KMS-11 (cell line): ENCODE results near the gene LPAR5.

Source experiments
- H2AFZ ChIP-seq: fragments of 200-600 bp; sonication (generic); 2 replicates; pipeline ENCODE4 v1.6.1; 2016; ENCODE audit warnings: antibody characterized with exemption, mixed run types, low read depth
- H3K27ac ChIP-seq: fragments of 200-600 bp; sonication (generic); 2 replicates; pipeline ENCODE4 v1.6.1; 2016; ENCODE audit warnings: mild to moderate bottlenecking, mixed run types
- H3K27me3 ChIP-seq: fragments of 200-600 bp; sonication (generic); 2 replicates; pipeline ENCODE4 v1.6.1; 2017; ENCODE audit warnings: mild to moderate bottlenecking, low read depth, mixed run types, moderate library complexity; ENCODE audit not compliant: insufficient read depth
- H3K36me3 ChIP-seq: fragments of 200-600 bp; sonication (generic); 2 replicates; pipeline ENCODE4 v1.6.1; 2017; ENCODE audit warnings: mild to moderate bottlenecking, mixed run types; ENCODE audit not compliant: insufficient read depth
- H3K4me1 ChIP-seq: fragments of 200-600 bp; sonication (generic); 2 replicates; pipeline ENCODE4 v1.6.1; 2016; ENCODE audit warnings: mild to moderate bottlenecking, low read depth, mixed run types; ENCODE audit not compliant: poor library complexity, severe bottlenecking
- H3K4me2 ChIP-seq: fragments of 200-600 bp; sonication (generic); 2 replicates; pipeline ENCODE4 v1.7.0; 2016; ENCODE audit warnings: mild to moderate bottlenecking, mixed run types
- H3K4me3 ChIP-seq: fragments of 200-600 bp; sonication (generic); IDR thresholded peaks from 2 replicates; pipeline ENCODE4 v1.6.1; 2017; ENCODE audit warnings: low read depth, low read length, mixed read lengths; ENCODE audit not compliant: insufficient read depth
- H3K79me2 ChIP-seq: fragments of 200-600 bp; sonication (generic); 2 replicates; pipeline ENCODE4 v1.6.1; 2016; ENCODE audit warnings: low read depth, mixed run types; ENCODE audit not compliant: insufficient read depth
- H3K9ac ChIP-seq: fragments of 200-600 bp; sonication (generic); 2 replicates; pipeline ENCODE4 v1.6.1; 2016; ENCODE audit warnings: mild to moderate bottlenecking, mixed run types
- H4K20me1 ChIP-seq: fragments of 200-600 bp; sonication (generic); 2 replicates; pipeline ENCODE4 v1.6.1; 2016; ENCODE audit warnings: mild to moderate bottlenecking, mixed run types; ENCODE audit not compliant: insufficient read depth
- CTCF ChIP-seq: fragments of 200-600 bp; sonication (generic); conservative IDR thresholded peaks from 2 replicates; pipeline ENCODE4 v1.6.1; 2017; ENCODE audit warnings: low read depth, mild to moderate bottlenecking, antibody characterized with exemption, low read length, moderate library complexity, mixed read lengths

Gene LPAR5

GRCh38 chr12:6612247-6612646 is 23.5 kb downstream of the LPAR5 start:
- H3K27ac ChIP-seq = peak overlapping the region; percentile 35; the same call in 1 of the 2 replicates
- peaks cover 43% of the 10 kb centered on the region for H3K4me1 ChIP-seq
- H4K20me1 ChIP-seq = no peaks in the 10 kb centered on the region
- no peak for TF ChIP-seq CTCF
- no peak overlapping the region for H3K9ac ChIP-seq
- 0 out of 2 replicates have a peak overlapping the region, but pooled peaks have one; percentile 2 for H2AFZ ChIP-seq
- H3K79me2 ChIP-seq = no peaks in the 10 kb centered on the region
- no peak overlapping the region for H3K4me3 ChIP-seq
- no peaks in the 10 kb centered on the region for H3K27me3 ChIP-seq
- no peaks in the 10 kb centered on the region for H3K36me3 ChIP-seq
- peak overlapping the region; percentile 17; the same call in 1 of the 2 replicates for H3K4me2 ChIP-seq

GRCh38 chr12:6608592-6609281 is 27.0 kb downstream of the LPAR5 start:
- H3K4me3 ChIP-seq = no peak overlapping the region
- peak overlapping the region; percentile 31; the same call in 1 of the 2 replicates for H3K4me2 ChIP-seq
- no peaks in the 10 kb centered on the region for H3K36me3 ChIP-seq
- H3K9ac ChIP-seq = no peak overlapping the region
- H4K20me1 ChIP-seq = peaks cover 11% of the 10 kb centered on the region
- H3K4me1 ChIP-seq = peaks cover 51% of the 10 kb centered on the region
- H3K27ac ChIP-seq = no peak overlapping the region
- TF ChIP-seq CTCF = no peak
- peaks cover 26% of the 10 kb centered on the region for H3K79me2 ChIP-seq
- peak overlapping the region; percentile 4; the same call in 1 of the 2 replicates for H2AFZ ChIP-seq
- H3K27me3 ChIP-seq = no peaks in the 10 kb centered on the region

GRCh38 chr12:6607751-6608591 is 27.8 kb downstream of the LPAR5 start:
- Histone ChIP-seq H3K4me1 (peaks cover 53% of the 10 kb centered on the region), H3K36me3 (no peaks in the 10 kb centered on the region), H3K4me3 (no peak overlapping the region), H3K79me2 (peaks cover 32% of the 10 kb centered on the region), H3K27ac (no peak overlapping the region; the same call in 1 of the 2 replicates), H3K4me2 (peak overlapping the region; percentile 31; the same call in 1 of the 2 replicates), H3K27me3 (no peaks in the 10 kb centered on the region), H2AFZ (peak overlapping the region; percentile 4; the same call in 1 of the 2 replicates), H3K9ac (no peak overlapping the region), H4K20me1 (peaks cover 13% of the 10 kb centered on the region)
- no peak for TF ChIP-seq CTCF

GRCh38 chr12:6606331-6607131 is 29.2 kb downstream of the LPAR5 start:
- H3K9ac ChIP-seq = peak overlapping the region; percentile 49; the same call in 1 of the 2 replicates
- H3K36me3 ChIP-seq = peaks cover 2% of the 10 kb centered on the region; the same call in 1 of the 2 replicates
- H3K4me3 ChIP-seq = peak overlapping the region; percentile 16
- H3K4me2 ChIP-seq = peak overlapping the region; percentile 96; the same call in 1 of the 2 replicates
- H3K27ac ChIP-seq = peak overlapping the region; percentile 45
- H3K4me1 ChIP-seq = peaks cover 43% of the 10 kb centered on the region
- no peak overlapping the region for H2AFZ ChIP-seq
- peaks cover 13% of the 10 kb centered on the region for H4K20me1 ChIP-seq
- no peaks in the 10 kb centered on the region for H3K27me3 ChIP-seq
- peaks cover 44% of the 10 kb centered on the region for H3K79me2 ChIP-seq
- TF ChIP-seq CTCF = no peak
